ENCODE results near the gene ECEL1.

Gene ECEL1

GRCh38 chr2:232497348-232497747 is 9.7 kb upstream of the ECEL1 start:
- DNase-seq, result no peak

GRCh38 chr2:232496501-232497270 is 9.1 kb upstream of the ECEL1 start:
- no peak for DNase-seq

DNA sequence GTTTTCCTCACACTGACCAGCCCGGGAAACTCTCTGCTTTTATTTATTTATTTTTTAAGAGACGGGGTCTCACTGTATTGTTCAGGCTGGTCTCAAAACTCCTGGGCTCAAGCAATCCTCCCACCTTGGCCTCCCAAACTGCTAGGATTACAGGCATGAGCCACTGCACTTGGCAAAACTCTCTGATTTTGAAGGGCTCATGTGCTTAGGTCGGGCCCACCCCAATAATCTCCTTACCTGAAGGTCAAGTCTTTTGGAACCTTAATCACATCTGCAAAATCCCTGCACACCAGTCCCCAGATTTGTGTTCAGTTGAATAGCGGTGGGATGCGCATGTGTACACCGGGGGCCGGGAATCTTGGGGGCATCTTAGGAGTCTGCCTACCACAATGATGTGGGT is 7.7 kb upstream of the ECEL1 start:
- no peak for DNase-seq

GRCh38 chr2:232494542-232494941 is 6.9 kb upstream of the ECEL1 start:
- no peak for DNase-seq

- DNase-seq, result no peak
Measured at GRCh38 chr2:232493701-232494474, 6.3 kb upstream of the ECEL1 start.

DNA sequence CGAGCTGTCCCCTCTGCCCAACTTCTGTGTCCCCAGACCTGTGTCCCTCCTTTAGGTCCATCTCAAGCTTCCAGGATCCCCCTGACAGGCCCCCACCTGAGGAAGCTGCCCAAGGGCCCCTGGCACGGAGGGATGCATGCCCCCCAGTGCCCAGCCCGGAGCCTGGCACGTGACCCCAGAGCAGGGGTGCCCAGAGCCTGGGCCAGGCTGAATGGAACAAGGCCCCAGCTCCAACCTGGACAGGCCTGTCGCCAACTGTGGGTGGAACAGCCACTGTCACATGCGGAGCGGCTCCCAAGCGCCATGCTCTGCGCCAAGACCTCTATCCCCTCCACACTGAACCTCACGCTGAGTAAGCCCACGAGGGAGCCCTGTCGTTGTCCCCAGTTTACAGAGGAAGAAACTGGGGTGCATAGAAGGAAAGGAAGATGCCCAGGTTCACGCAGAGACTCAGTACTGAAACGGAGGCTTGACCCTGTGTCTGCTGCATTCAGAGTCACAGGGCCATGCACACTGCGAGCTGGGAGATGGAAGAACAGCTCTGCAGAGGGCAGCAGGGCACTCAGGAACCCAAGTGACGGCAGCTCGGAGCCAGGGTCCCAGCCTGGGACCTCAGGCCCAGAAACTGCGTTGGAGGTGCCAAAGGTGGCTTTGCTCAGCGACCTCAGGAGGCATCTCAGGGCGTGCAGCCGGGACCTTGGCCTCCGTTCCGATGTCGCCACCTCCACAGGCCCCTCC is 5.5 kb upstream of the ECEL1 start:
- no peak for DNase-seq

- DNase-seq, result no peak
Measured at GRCh38 chr2:232492236-232492848, 4.7 kb upstream of the ECEL1 start.

DNA sequence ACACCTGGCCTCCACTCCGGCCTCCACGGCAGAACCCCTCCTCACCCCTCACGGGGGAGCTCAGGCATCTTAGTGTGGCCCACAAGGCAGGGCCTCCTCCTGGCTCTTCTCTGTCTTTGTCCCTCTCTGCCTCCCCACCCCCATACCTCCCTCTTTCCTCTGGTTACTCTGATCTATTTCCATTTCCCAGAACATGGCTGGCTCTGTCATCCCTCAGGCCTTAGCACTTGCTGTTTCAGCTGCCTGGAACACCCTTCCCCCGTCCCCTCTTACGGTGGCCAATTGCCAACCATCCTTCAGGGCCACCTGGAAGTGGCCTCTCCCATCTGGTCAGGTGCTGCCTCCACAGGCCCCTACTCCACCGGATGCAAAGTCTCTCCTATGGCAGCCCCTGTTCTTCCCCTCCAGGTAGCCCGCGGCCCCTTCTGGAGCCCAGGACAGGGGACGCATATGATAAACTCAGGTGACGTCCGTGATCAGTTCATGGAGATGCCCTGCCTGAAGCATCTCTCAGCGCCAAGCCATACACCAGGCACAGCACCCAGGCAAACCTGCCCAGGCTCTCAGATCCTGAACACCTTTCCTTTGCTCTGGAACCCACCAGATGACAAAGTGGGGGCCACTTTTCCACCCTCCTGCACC is 3.6 kb upstream of the ECEL1 start:
- no peak for DNase-seq

DNA sequence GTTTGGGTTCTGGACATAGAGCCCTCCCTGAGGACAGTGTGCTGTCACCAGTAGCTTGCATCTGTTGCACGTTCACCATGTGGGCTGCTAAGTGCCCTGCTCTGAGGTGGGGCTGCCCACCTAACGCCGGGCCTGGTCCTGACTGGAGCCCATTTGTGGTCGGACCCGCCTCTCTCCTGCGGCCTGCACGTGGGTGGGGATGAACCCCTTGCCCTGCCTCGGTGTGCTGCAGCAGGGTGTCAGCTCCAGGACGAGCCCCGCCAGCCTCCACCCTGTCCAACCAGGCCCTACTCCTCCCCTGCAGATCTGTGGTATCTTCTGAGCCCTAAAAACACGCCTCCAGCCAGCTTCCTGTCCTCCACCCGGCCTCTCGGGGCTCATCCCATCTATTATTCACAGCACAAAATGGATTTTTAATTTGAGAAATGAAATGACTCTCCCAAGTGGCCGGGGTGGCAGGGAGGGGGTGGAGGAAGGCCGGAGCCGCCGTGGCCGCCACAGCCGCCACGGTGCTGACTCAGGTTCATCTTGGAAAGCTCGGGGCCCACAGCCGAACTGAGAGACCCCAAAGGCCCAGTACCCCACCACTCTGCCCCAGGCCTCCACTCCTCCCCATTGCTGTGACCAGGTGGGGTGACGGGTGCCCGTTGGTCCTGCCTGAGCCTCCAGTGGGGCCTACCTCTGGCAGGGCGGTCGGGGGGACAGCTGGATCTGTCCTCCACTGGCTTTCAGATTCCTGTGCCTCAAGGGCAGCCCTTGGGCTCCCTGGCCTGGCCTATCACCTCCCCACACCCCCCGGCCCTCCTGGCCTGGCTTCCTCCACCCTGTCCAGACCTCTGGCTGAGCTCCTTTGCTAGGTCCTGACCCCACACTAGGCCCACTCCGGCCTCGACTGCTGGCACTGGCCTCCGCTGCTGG is 2.8 kb upstream of the ECEL1 start:
- no peak for DNase-seq

DNA sequence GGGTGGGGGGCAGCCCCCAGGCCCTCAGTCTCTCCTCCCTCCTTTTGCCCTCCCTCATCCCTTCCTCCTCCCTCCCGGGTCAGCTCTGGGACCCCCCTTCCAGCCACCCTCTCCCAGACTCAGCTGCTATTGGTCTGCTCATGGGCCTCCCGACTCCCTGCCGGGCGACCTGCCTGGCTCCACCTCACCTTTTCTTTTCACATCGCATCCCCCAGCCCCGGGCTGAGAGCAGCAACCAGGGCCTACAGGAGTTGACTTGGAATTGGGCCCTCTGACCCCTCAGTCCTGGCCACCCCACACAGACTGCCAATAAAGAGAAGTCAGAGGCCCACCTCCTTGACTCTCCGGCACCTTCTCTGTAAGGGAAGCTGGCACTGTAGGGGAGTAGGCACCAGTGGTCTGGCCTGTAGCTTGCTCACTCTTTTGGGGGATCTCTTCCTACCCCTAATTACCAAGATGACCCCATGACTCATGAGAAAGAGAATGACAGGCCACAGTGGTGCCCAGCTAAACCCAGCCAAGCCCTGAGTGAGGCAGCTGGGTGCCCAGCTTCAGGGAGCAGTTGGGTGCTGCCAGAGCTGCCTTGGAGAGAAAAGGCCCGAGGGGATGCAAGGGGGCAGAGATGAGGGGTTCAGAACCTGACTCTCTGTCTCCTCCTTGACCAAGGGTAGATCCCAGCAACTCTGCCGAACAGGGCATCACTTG is 2.0 kb upstream of the ECEL1 start:
- DNase-seq, result no peak

GRCh38 chr2:232488721-232489300 is 1.2 kb upstream of the ECEL1 start:
- no peak for DNase-seq

- DNase-seq, result no peak
Measured at GRCh38 chr2:232488097-232488711, 570 bp upstream of the ECEL1 start.

GRCh38 chr2:232486558-232487384 is 863 bp downstream of the ECEL1 start:
- DNase-seq, result no peak

DNA sequence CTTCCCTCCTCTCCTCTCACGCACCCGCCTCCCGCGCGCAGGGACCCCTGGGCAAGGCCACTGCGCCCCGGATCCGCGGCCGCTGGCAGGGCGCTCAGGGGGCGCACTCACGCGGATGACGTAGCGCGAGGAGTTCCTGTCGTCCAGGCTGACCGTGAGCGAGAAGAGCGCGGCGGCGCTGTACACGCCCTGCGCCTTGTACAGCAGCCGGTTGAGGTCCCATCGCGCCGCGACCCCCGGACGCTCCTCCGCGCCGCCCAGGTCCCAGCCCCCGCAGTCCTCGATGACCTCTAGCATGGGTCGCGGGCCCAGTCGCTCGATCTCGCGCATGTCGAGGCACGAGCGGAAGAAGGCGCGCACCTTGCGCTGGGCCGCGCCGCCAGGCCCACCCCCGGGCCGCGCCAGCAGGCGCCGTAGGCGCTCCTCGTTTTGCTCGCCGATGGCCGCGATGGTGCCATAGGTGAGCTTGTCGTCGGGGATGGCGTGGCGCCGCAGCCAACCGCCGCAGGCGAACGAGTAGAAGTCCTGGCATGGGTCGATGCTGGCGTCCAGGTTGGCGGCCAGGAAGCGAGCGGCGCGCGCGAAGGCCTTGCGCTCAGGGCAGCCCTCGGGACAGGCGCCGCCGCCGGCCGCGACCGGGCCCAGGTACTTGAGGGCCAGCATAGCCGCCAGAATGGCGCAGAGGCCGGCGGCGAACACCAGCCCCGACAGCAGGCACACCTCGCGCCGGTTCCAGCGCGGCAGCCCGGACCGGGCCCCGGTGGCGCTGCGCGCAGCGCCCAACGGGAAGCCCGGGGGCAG is 1.7 kb downstream of the ECEL1 start:
- no peak for DNase-seq

- no peak for DNase-seq
Measured at GRCh38 chr2:232485348-232485756, 2.3 kb downstream of the ECEL1 start.

DNA sequence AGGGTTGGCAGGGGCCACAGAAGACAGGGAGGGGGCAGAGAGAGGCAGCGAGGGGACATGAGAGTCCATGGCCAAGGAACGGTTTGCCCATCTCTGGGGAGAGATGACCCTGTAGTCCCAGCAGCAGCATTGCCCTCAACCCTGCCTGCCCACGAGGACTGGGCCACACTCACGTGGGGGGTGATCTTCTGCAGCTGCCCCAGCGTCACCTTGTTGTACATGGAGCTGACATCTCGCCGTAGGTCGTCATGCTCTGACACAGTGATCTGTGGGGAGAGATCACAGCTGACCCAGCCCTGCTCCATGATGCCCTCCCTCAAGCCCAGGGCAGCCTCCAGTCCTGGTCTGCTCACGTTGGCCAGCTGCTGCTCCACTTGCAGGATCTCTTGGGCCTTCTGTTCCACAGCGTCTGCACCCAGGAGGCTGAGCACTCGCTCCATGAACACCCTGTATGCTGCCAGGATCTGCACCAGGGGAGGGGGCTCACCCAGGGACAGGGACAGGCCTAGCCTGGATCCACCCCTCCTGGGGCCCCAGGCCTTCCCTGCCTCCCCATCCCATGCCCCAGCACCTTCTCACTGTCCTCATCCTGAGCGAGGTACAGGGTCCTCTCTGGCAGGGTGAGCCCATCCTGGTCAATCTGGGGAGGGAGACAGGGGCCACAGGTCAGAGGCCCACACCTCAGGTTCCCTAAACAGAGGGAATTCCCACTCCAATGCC is 2.8 kb downstream of the ECEL1 start:
- DNase-seq, result no peak

DNA sequence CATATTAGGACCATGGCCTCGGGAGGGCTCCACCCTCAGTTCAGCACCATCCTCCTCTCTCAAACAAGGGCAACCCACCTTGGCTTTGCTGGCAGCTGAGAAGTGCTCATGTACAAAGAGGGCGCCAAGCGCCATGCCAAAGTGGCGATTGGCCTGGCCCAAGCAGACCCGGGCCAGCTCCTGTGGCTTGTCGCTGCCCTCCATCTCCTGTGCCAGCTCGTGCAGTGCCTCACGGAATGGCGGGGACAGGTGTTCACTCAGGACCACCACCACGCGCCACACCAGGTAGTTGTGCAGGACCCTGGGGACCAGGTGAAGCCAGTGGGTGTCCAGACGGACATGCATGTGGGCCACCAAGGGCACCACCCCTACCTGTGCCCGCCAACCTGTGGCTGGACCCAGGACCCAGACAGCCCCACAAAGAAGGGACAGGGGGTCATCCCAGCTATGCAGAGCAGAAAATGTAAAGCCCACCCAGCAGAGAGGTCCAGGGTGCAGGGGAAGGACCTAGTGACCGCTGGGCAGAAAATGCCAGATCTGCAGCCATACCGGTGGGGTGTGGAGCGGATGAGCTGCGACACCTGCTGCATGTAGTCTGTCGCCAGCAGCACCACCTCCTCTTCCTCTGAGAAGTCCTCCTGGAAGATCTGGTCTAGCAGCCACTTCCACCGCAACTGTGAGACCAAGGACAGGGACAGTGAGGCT is 3.6 kb downstream of the ECEL1 start:
- no peak for DNase-seq
